ENCODE measurements around the gene RAB11A. TPM values are rescaled to one million over a fixed set of nuclear protein-coding genes. Genes with fewer than 3 reads are reported as not detected.

Gene RAB11A
- total RNA-seq, 6 experiments from 2014 or later = 50.3 to 110 (median 81.6) TPM

DNA sequence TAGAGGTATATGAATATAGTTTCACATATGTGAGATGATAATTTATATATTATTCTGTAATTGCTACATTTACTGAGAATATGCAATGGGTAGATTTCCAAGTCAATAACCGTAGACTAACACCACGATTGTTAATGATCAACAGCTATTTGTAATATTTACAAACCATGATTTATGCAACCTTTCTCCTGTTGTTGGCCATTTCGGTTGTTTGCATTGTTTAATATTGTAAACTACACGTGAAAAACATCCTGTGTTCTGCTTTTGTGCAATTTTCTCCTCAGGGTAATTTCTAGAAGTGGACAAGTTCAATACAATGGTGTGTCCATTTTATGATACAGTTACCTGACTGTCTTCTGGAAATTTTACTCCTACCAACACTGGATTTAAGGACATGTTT lies 29.3 kb upstream of the RAB11A start:
- intact Hi-C loops (cut with DNase I) = no loop called here
- ATAC-seq = peak in 3 of 4 donors; percentile 37 to 73 (median 52)
- TF ChIP-seq CTCF (IDR thresholded peaks at IDR 0.05) (no peak), POLR2A (IDR thresholded peaks at IDR 0.05) (no peak)
- no peaks in the 10 kb centered on the region for H3K27me3 ChIP-seq
- no peaks in the 10 kb centered on the region for H3K9me3 ChIP-seq
- H3K27ac ChIP-seq = peak overlapping the region in 1 of 3 donors; percentile 6
- no peaks in the 10 kb centered on the region for H3K36me3 ChIP-seq
- H3K4me1 ChIP-seq = peaks cover 0 to 10% (median 5%) of the 10 kb centered on the region in 4 donors
- DNase-seq = no peak
- H3K4me3 ChIP-seq = no peak overlapping the region
- 15% methylated on average over 4 of the region's 4 CpGs for WGBS (ENCODE audit: insufficient coverage, low coverage, low lambda C conversion rate, missing lambda C conversion rate)

GRCh38 chr15:65841121-65841930 lies 28.0 kb upstream of the RAB11A start:
- ATAC-seq (peak; percentile 48 to 75 (median 53)), DNase-seq (no peak)
- Histone ChIP-seq H3K9me3 (no peaks in the 10 kb centered on the region), H3K27me3 (no peaks in the 10 kb centered on the region), H3K36me3 (no peaks in the 10 kb centered on the region), H3K27ac (no peak overlapping the region), H3K4me3 (no peak overlapping the region), H3K4me1 (peaks cover 0 to 10% (median 5%) of the 10 kb centered on the region in 4 donors)
- intact Hi-C loops (cut with DNase I) = no loop called here
- 48% methylated on average over 8 of the region's 11 CpGs for WGBS (ENCODE audit: insufficient coverage, low coverage, low lambda C conversion rate, missing lambda C conversion rate)
- no peak for TF ChIP-seq CTCF (IDR thresholded peaks at IDR 0.05)
- TF ChIP-seq POLR2A (IDR thresholded peaks at IDR 0.05) = no peak

DNA sequence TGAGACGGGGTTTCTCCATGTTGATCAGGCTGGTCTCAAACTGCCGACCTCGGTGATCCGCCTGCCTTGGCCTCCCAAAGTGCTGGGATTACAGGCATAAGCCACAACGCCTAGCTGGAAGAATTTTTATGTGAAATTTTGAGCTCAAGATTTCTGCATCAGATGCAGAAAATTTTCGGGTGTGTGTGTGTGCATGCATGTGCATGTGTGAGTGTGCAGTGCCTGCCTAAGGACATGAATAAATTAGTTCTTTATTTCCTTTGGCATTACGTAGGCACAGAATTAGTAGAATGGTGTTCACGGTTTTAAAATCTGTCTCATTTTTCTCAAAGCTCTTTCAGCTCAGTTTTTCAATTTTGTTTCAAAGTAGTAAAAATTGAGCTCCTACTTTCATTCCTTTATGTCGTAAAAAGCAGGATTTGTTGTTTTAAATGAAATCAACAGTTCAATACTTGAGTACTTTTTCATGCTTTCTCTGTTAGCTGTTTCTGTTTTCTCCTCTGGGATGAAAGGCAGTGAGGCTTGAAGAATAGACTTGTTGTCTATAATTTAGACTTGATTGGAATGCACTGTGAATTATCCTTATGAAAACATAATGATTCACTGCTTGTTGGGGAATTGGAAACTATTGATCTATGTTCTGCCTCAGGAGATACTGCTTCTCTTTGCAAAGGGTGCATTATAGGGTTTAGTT lies 23.3 kb upstream of the RAB11A start:
- WGBS (ENCODE audit: insufficient coverage, low coverage, low lambda C conversion rate, missing lambda C conversion rate) = 71% methylated on average over 9 of the region's 9 CpGs
- H3K36me3 ChIP-seq = no peaks in the 10 kb centered on the region
- no peak for DNase-seq
- intact Hi-C loops (cut with DNase I) = no loop called here
- no peaks in the 10 kb centered on the region for H3K27me3 ChIP-seq
- H3K4me3 ChIP-seq = no peak overlapping the region
- H3K4me1 ChIP-seq = no peaks in the 10 kb centered on the region
- TF ChIP-seq CTCF (IDR thresholded peaks at IDR 0.05) = no peak
- no peak for TF ChIP-seq POLR2A (IDR thresholded peaks at IDR 0.05)
- ATAC-seq = no peak
- H3K27ac ChIP-seq = no peak overlapping the region
- no peaks in the 10 kb centered on the region for H3K9me3 ChIP-seq

DNA sequence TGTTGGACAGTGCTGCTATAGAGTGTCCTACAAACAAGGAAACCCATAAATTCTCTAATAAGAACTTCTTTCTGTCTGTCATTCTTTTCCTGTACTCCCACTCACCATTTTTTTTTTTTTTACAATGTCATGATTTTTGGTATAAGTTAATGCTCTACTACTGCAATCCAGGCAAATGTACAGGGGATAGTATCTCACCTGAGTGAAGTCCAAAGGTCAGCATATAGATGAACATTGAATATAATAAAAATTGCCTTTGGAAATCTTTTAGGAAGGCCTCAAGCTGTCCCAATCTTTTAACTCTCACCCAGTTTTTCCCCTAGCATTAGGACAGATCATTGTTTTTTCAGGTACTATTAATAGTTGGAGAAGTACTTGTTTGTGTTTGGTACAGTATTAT lies 21.3 kb upstream of the RAB11A start:
- Histone ChIP-seq H3K9me3 (no peaks in the 10 kb centered on the region), H3K4me3 (no peak overlapping the region), H3K27me3 (no peaks in the 10 kb centered on the region), H3K27ac (no peak overlapping the region), H3K36me3 (no peaks in the 10 kb centered on the region), H3K4me1 (no peaks in the 10 kb centered on the region)
- DNase-seq (no peak), ATAC-seq (no peak)
- TF ChIP-seq POLR2A (IDR thresholded peaks at IDR 0.05) = no peak
- TF ChIP-seq CTCF (IDR thresholded peaks at IDR 0.05) = no peak
- intact Hi-C loops (cut with DNase I) = no loop called here

Data from right lobe of liver (tissue), 6 donors.